Esophagus squamous epithelium (tissue), 4 donors: ENCODE measurements around the gene ASL.
"Not testable (repeated sequence)": the region's sequence is repeated elsewhere in the genome, so short reads cannot be mapped to it uniquely, and the experiment has no call there.

ENCODE experiments used
- CTCF ChIP-seq, 6 experiments: fragments of 450-650 bp in 4 of 6; fragments of 200-600 bp in 2 of 6; sonication (generic) in 2 of 6; IDR thresholded peaks; one replicate each; pipeline ENCODE4 v1.5.1; 2016 to 2019; ENCODE audit warnings: antibody characterized with exemption in 6 of 6, mild to moderate bottlenecking in 4 of 6, moderate library complexity in 4 of 6
- POLR2A ChIP-seq, 4 donors: fragments of 450-650 bp; IDR thresholded peaks; one replicate each; pipeline ENCODE4 v1.6.1; 2017; ENCODE audit warnings: antibody characterized with exemption in 4 of 4, mild to moderate bottlenecking in 4 of 4, moderate library complexity in 3 of 4

- TF ChIP-seq POLR2A, CTCF (IDR thresholded peaks at IDR 0.05): not testable (repeated sequence)
Measured at GRCh38 chr7:66028342-66028741, 47.3 kb upstream of the ASL start.
